KMS-11 (cell line): ENCODE results near the gene CAPN14.
A peak's percentile ranks its signal among the peaks of the same experiment; 100 is the strongest.

ENCODE experiments used
- H2AFZ ChIP-seq: fragments of 200-600 bp; sonication (generic); 2 replicates; pipeline ENCODE4 v1.6.1; 2016; ENCODE audit warnings: antibody characterized with exemption, mixed run types, low read depth
- H3K27ac ChIP-seq: fragments of 200-600 bp; sonication (generic); 2 replicates; pipeline ENCODE4 v1.6.1; 2016; ENCODE audit warnings: mild to moderate bottlenecking, mixed run types
- H3K27me3 ChIP-seq: fragments of 200-600 bp; sonication (generic); 2 replicates; pipeline ENCODE4 v1.6.1; 2017; ENCODE audit warnings: mild to moderate bottlenecking, low read depth, mixed run types, moderate library complexity; ENCODE audit not compliant: insufficient read depth
- H3K36me3 ChIP-seq: fragments of 200-600 bp; sonication (generic); 2 replicates; pipeline ENCODE4 v1.6.1; 2017; ENCODE audit warnings: mild to moderate bottlenecking, mixed run types; ENCODE audit not compliant: insufficient read depth
- H3K4me1 ChIP-seq: fragments of 200-600 bp; sonication (generic); 2 replicates; pipeline ENCODE4 v1.6.1; 2016; ENCODE audit warnings: mild to moderate bottlenecking, low read depth, mixed run types; ENCODE audit not compliant: poor library complexity, severe bottlenecking
- H3K4me2 ChIP-seq: fragments of 200-600 bp; sonication (generic); 2 replicates; pipeline ENCODE4 v1.7.0; 2016; ENCODE audit warnings: mild to moderate bottlenecking, mixed run types
- H3K4me3 ChIP-seq: fragments of 200-600 bp; sonication (generic); IDR thresholded peaks from 2 replicates; pipeline ENCODE4 v1.6.1; 2017; ENCODE audit warnings: low read depth, low read length, mixed read lengths; ENCODE audit not compliant: insufficient read depth
- H3K79me2 ChIP-seq: fragments of 200-600 bp; sonication (generic); 2 replicates; pipeline ENCODE4 v1.6.1; 2016; ENCODE audit warnings: low read depth, mixed run types; ENCODE audit not compliant: insufficient read depth
- H3K9ac ChIP-seq: fragments of 200-600 bp; sonication (generic); 2 replicates; pipeline ENCODE4 v1.6.1; 2016; ENCODE audit warnings: mild to moderate bottlenecking, mixed run types
- H4K20me1 ChIP-seq: fragments of 200-600 bp; sonication (generic); 2 replicates; pipeline ENCODE4 v1.6.1; 2016; ENCODE audit warnings: mild to moderate bottlenecking, mixed run types; ENCODE audit not compliant: insufficient read depth
- CTCF ChIP-seq: fragments of 200-600 bp; sonication (generic); conservative IDR thresholded peaks from 2 replicates; pipeline ENCODE4 v1.6.1; 2017; ENCODE audit warnings: low read depth, mild to moderate bottlenecking, antibody characterized with exemption, low read length, moderate library complexity, mixed read lengths

CAPN14 gene

GRCh38 chr2:31237348-31238017, 20.2 kb upstream of the CAPN14 start:
- Histone ChIP-seq H4K20me1 (no peaks in the 10 kb centered on the region), H3K9ac (no peak overlapping the region), H3K27ac (no peak overlapping the region), H3K4me3 (no peak overlapping the region), H3K4me2 (no peak overlapping the region), H2AFZ (no peak overlapping the region), H3K79me2 (no peaks in the 10 kb centered on the region), H3K4me1 (peaks cover 11% of the 10 kb centered on the region), H3K27me3 (no peaks in the 10 kb centered on the region), H3K36me3 (no peaks in the 10 kb centered on the region)
- no peak for TF ChIP-seq CTCF

- no peak for TF ChIP-seq CTCF
- Histone ChIP-seq H3K4me1 (peaks cover 8% of the 10 kb centered on the region), H3K79me2 (no peaks in the 10 kb centered on the region)
Observed at GRCh38 chr2:31236433-31237205, 19.3 kb upstream of the CAPN14 start.

DNA sequence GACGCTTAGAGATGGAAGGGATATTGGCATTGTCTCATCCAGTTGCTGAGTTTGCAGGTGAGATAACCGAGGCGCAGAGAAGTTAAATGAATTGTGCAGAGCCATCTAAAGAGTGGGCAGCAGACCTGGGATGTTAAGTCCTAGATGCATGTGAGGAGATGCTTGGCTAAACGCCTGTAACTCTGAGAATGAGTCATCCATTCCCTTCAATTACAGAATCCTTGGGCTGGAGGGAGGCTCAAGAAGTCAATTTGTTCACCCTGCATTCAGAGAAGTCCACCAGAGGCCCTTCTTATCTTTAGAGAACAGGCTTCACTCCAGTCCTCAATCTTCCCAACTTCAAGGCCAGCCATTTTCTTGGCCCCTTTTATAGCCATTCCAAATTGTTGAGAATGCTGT, 18.2 kb upstream of the CAPN14 start:
- Histone ChIP-seq H4K20me1 (no peaks in the 10 kb centered on the region), H3K9ac (no peak overlapping the region), H3K27me3 (no peaks in the 10 kb centered on the region), H3K79me2 (no peaks in the 10 kb centered on the region), H2AFZ (no peak overlapping the region), H3K27ac (no peak overlapping the region), H3K36me3 (no peaks in the 10 kb centered on the region), H3K4me3 (no peak overlapping the region), H3K4me1 (peaks cover 8% of the 10 kb centered on the region), H3K4me2 (no peak overlapping the region)
- no peak for TF ChIP-seq CTCF

More at GRCh38 chr2:31236433-31237205, 19.3 kb upstream of the CAPN14 start:
- H3K9ac ChIP-seq: no peak overlapping the region
- H3K4me2 ChIP-seq: no peak overlapping the region
- H3K36me3 ChIP-seq: no peaks in the 10 kb centered on the region
- H3K4me3 ChIP-seq: no peak overlapping the region
- no peaks in the 10 kb centered on the region for H3K27me3 ChIP-seq
- no peak overlapping the region for H2AFZ ChIP-seq
- no peak overlapping the region for H3K27ac ChIP-seq
- no peaks in the 10 kb centered on the region for H4K20me1 ChIP-seq

DNA sequence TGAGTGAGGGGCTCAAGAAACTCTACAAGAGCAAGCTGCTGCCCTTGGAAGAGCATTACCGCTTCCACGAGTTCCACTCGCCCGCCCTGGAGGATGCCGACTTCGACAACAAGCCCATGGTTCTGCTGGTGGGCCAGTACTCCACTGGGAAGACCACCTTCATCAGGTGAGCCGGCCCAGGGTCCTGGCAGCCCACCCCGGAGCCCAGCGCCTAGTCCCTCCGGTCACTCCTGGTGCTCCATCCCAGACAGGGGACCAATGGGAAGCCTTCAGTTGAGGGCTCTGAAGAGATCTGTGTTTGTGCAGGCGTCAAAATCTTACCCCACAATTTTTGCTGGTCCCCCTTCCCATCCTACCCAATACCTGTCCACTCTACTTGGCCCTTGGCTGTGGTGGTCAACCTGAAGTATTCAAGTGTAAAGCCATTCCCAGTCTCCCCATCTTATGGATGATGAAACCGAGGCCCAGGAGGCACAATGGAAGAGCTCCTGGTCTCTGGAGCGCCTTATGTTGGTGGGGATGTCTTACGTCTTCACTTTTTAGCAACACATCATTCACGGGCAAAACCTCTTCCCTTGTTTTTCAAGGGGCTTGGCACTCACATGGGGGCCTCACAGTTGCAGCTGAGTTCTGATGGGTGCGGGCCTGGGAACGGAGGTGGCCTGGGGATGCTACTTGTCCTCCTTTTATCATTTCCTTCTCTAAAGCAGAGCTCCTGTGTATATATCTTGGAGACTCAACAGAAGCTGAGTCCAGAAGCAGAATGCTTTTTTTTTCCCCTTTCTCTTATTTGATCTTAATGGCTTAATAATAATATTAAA, 17.6 kb upstream of the CAPN14 start:
- no peaks in the 10 kb centered on the region for H4K20me1 ChIP-seq
- H3K4me1 ChIP-seq: peaks cover 8% of the 10 kb centered on the region
- no peak for TF ChIP-seq CTCF
- no peak overlapping the region for H3K27ac ChIP-seq
- no peaks in the 10 kb centered on the region for H3K79me2 ChIP-seq
- no peak overlapping the region for H3K4me3 ChIP-seq
- H3K27me3 ChIP-seq: no peaks in the 10 kb centered on the region
- no peak overlapping the region for H3K9ac ChIP-seq
- peak overlapping the region; percentile 81; the same call in 1 of the 2 replicates for H2AFZ ChIP-seq
- H3K36me3 ChIP-seq: no peaks in the 10 kb centered on the region
- no peak overlapping the region; the same call in 1 of the 2 replicates for H3K4me2 ChIP-seq
